HG03469 (cell line): Measurements from ENCODE around the gene APLF.

ENCODE experiments used
- ATAC-seq: cut with Tn5 transposase; IDR thresholded peaks from one replicate; pipeline ENCODE4 v1.9.1; 2021; ENCODE audit warnings: mild to moderate bottlenecking, moderate library complexity, moderate number of reproducible peaks; ENCODE audit not compliant: unreplicated experiment

The APLF gene

GRCh38 chr2:68627615-68628014 is 160.2 kb downstream of the APLF start:
- no peak for ATAC-seq
